Retina (tissue), 1 donor: ENCODE results near the gene WDR54.
"Not testable (repeated sequence)": the region's sequence is repeated elsewhere in the genome, so short reads cannot be mapped to it uniquely, and the experiment has no call there.

ENCODE experiments used
- DNase-seq: peaks from one replicate; pipeline ENCODE4 v3.0.0-alpha.2; 2016

WDR54 gene

DNA sequence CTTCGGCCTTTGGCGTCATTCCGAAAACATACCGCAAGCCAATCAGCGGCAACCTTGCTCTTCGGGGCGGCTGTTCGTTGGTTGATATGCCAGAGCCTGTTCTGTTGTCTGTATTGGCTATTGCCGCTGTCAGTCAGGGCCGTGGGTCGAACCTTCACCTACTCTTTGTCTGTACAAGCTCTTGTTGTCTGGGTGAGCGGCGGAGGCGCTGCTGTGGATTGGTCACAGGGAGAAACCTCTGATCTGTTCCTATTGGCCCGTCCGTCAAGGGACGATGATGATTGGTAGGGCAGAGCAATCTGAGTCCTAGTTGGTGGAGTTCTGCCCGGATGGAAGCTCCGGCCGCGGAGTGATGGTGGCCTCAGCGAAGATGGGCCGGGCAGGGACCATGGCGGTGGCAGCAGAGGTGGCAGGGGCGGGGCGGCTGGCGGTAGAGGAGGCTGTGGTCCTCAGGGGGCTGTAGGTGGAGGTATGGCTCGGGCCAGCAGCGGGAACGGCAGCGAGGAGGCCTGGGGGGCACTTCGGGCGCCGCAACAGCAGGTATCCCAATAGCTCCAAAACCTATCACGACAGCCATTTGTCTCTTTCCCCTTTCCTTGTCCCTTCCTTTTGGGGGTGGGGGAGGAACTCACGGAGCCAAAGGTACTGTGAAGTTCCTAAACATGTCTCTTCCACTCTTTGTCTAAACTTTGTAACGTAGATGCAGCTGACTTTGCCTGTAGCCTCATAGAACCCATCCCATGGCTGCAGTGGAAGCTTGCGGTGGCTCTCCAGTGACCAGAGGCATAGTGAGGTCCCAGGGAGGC, 36.8 kb downstream of the WDR54 start, which contains the start of gene WBP1:
Gene WBP1, plus strand, starts transcription at position 307 of the 806 bp plus-strand sequence. Its CDS starts 165 bp downstream, at position 472.
- peak; percentile 98 for DNase-seq

DNA sequence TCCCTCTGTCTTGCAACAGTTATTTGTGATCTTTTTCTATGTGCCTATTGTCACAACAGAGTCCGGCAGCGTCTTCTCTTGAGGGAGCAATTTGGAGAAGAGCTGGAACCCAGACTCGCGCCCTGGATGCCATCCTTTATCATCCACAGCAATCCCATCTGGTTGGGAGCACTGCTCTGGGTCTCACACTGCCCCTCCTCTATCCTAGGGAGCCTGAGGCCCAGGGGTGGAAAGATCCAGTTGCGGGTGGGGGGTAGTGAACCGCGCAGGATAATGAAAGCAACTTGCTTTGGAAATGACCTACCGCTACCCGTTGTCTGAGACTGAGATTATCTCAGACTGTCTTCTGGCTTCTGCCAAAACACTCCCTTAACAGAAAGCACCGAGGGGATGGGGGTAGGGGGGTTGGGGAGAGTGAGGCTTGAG, 37.4 kb downstream of the WDR54 start:
- no peak for DNase-seq

DNA sequence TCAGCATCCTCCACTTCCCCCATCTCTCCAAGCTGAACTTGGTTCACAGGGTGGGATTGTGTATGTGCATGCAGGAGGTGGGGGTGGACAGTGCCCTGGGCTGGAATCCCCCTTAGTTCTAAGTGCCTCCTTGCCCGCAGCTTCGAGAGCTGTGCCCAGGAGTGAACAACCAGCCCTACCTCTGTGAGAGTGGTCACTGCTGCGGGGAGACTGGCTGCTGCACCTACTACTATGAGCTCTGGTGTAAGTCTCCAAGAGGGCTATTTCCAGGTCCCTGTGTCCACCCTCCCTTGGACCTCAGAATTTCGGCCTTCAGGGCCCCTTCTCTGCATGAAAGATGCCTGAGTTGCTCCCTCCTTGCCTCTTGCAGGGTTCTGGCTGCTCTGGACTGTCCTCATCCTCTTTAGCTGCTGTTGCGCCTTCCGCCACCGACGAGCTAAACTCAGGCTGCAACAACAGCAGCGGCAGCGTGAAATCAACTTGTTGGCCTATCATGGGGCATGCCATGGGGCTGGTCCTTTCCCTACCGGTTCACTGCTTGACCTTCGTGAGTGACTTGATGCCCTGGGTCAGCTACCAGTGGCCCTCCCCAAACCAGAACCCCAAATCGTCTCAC, 38.1 kb downstream of the WDR54 start:
- not testable (repeated sequence) for DNase-seq

DNA sequence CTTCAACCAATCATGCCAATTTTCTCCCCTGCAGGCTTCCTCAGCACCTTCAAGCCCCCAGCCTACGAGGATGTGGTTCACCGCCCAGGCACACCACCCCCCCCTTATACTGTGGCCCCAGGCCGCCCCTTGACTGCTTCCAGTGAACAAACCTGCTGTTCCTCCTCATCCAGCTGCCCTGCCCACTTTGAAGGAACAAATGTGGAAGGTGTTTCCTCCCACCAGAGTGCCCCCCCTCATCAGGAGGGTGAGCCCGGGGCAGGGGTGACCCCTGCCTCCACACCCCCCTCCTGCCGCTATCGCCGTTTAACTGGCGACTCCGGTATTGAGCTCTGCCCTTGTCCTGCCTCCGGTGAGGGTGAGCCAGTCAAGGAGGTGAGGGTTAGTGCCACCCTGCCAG, 38.7 kb downstream of the WDR54 start:
- DNase-seq: not testable (repeated sequence)

DNA sequence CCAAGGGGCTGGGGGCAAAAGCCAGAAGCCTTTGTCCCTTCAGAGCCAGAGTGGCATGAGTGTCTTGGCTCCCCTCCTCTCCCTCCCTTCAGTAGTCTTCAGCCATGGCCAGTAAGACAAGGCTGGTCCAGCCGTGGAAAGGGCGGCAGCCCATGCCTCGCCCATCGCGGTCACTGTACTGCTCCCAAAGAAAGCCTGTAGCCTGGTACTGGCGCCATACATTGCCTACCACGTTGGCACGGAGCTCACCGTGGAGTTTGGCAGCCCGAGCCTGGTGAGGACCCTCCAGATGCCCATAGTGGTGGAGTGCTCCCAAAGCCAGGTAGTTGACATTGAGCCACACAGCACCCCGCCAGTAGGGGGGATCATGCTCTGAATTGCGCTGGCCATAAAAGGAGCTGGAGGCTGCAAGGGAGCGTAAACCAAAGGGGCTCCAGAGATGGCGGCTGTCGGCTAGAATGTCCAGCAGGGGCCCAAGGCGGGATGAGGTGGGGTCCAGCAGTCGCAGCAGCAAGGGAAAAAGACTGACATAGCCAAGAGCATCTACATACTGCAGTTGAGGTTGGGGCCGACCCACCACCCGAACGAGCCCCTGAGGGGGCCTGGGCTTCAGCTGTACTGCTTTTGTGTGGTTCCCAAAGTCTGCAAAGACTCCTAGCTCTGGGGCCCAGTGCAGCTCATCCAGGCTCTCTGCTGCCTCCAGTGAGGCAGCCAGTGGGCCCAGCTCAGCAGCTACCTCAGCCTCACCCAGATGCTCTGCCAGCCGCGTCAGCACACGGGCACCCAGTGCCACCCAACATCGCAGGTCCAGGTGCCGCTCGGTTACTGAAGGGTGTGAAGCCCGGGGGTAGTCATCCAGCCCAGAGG, 39.9 kb downstream of the WDR54 start:
- DNase-seq: no peak

DNA sequence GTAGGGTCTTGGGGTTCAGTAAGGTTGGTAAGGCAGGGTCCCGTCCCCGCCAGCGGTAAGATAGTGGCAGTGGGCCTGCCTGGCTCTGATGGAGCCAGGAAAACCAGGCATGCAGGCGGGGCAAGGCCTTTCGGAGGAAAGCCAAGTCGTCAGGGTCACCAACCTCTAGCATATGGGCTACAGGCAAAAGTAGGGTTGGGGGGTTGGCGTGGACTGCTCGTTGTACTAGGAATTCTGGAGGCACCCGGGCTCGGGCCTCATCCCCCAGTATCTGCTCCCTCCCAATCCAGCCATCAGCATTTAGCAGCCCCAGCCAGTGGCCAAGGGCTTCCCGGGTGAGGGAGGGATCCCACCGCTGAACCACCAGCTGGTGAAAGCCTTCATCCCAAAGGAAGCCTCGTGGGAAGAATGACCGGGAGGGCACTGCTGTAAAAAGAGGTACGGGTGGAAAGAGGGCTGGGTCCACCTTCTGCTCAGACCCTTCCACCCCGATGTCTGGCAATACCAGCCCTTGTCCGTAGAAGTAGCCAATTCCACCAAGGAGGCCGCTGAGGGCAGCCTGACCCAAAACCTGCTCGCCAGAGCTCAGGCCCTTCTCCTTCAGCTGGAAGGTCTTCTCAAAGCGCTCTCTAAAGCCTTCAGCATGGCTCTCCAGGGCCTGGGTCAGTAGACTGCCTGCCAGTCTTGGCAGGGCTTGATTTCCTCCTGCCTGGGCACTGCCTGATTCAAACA, 40.7 kb downstream of the WDR54 start:
- DNase-seq: no peak

DNA sequence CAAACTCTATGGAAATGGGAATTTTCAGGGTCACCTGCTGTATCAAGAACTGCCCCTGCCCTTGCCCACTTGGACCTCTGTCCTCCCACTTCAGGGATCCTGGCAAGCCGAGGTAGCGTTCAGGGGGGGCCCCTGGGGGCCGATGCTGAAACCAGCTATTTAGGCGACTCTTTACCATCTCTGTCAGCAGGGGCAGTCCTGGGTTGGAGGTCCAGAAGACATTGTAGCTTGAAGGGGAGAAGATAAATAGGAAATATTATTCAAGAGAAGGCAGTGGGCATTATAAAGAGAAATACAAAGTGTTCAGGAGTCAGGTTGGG, 41.2 kb downstream of the WDR54 start:
- DNase-seq: no peak

DNA sequence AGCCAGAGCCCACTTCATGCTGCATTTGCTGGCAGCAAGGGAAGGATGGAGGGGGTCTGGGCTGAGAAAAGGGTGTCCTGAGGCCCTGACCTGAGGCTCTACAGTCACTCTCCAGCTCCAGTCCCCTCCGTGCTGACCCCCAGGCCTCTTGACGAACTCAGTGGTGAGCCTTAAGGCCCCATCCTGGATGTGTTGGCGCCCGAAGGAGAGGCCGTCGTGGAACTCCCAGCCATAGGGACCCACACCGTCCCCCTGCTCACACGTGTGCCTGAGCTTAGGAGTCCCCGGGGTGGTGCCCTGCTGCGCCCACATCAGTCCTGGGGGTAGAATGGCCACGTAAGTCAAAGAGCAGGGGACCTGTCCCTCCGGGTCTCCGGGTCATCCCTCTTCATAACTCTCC, 42.9 kb downstream of the WDR54 start:
- peak; percentile 40 for DNase-seq

DNA sequence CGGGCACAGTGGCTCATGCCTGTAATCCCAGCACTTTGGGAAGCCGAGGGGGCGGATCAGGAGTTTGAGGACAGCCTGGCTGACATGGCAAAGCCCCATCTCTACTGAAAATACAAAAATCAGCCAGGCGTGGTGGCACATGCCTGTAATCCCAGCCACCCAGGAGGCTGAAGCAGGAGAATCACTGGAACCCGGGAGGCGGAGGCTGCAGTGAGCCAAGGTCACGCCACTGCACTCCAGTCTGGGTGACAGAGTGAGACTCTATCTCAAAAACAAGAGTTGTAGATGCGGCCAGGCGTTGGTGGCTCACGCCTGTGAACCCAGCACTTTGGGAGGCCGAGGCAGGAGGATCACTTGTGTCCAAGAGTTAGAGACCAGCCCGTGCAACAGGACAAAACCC, 49.2 kb downstream of the WDR54 start:
- DNase-seq: not testable (repeated sequence)

DNA sequence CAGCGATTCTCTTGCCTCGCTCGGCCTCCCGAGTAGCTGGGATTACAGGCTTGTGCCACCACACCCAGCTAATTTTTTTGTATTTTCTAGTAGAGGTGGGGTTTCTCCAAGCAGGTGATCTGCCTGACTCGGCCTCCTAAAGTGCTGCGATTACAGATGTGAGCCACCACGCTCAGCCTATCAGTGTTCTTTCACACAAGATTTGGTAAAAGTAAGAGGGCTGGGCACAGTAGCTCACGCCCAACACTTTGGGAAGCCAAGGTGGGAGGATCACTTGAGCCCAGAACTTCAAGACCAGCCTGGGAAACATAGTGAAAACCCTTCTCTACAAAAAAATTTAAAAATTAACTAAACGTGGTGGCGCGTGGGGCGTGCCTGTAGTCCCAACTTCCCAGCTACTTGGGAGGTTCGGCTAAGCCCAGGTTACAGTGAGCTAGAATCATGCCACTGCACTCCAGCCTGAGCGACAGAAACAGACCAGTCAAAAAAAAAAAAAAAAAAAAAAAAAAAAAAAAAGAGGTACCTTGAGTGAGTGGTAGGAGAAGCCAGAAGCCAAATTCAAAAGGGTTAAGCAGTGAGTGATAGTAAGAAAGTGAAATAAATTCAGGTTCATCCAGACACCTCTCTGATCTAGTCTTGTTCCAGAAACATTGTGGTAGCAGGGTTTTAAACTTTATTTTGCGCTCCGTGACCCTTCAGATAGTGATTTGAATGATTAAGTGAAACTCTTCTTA, 50.0 kb downstream of the WDR54 start:
- peak; percentile 29 for DNase-seq

DNA sequence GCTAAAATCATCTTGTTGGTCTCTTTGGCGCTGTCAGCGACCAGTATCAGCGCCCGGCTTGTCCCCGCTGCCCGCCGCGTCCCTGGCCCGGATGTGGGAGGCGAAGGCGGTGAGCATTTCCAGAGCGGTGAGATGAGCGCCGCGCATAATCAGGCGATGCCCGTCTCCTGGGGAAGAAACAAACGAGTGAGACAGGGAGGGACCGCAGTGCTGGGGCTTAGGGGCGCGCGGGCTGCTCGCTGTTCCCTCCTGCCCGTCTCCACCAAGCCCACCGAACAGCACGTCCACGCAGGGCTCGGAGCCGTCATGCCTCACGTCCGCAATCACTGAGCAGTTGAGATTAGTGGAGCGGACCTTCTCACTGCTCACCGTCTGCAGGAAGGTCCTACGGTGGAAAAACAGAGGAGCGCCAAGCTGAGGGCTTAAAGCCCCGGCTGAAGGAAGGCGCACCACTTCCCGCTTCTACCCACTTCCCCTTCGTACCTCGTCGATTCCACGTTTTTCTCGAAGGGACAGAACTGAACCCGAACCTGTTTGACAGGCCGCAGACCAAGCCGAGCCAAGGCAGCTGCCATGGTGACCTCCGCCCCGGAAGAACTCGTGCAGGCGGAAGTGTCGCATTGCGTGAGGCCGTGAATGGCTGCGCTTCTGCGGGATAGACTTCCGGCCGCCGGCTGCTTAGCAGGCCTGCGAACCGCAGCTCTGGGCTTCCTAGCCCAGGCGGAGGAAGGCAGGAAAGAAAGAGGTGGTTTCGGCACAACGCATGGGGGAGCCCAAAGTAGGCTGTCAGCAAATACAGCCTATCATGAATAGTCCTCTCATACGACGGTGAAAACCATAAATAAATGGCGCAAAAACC, 50.8 kb downstream of the WDR54 start, which contains the start of gene MRPL53:
Gene MRPL53, minus strand, starts transcription at position 595 of the 859 bp plus-strand sequence. Its CDS starts 20 bp downstream, at position 575.
- peak; percentile 96 for DNase-seq

DNA sequence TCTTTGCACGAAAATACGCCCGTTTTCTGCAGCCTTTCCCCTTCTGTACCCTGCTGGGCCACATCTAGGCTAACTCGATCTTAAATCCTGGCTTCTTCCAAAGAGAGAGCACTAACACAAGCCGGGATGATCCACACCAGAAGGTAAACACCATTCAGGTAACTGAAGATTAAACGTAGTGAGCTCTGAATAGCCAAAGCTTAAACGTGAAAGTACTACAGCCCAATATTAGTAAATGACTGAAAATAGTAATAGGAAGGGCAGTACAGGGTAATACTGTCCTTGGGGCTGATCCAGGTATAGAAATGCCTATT, 51.4 kb downstream of the WDR54 start:
- no peak for DNase-seq

DNA sequence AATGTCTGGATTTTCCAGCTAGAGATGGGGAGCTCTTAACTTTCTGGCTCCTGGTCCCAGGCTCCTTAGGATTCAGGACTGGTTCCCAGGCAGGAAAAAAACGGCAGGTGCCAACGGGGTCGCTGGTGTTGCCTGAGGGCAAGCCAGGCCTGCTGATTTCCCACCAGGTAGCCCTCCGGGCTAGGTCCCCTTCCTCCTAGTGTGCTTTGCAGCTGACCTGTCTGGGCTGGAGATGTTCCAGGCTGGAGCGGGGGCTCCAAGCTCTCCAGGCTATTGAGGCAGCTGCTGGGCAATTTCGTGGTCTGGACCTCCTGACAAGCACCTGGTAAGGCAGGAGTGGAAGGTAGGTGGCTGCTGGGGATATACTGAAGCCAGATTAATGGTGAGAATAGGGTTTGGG, 53.0 kb downstream of the WDR54 start:
- DNase-seq: no peak

DNA sequence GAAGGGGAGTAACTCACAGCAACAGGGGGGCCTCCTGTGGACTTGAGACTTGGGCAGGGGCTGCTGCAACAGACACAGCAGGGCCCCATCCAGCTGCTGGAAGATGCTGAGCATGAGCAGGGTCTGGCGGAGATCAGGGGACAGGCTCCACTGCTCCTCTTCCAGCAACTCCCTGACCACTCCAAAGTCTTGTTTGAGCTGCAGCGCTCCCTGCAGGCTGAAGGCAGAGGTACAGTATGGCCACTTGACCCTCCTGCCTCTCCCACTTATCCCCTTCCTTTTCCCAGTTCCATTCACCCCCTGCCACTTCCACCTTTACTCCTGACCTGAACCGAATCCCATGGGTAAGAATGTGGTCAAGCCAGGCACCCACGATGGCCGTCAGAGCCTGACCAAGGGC, 53.4 kb downstream of the WDR54 start:
- no peak for DNase-seq
